ENCODE measurements around the gene DOCK10. TPM values are rescaled to one million over a fixed set of nuclear protein-coding genes. Genes with fewer than 3 reads are reported as not detected.
A peak's percentile ranks its signal among the peaks of the same experiment; 100 is the strongest.

Gene DOCK10
- total RNA-seq, 6 experiments from 2014 or later = 61.1 to 78.8 (median 75.8) TPM

- H3K4me3 Mint-ChIP-seq = no peak overlapping the region
- no peak overlapping the region for H3K27ac Mint-ChIP-seq
- H3K36me3 Mint-ChIP-seq (ENCODE audit: low read depth) = peaks cover 46% of the 10 kb centered on the region
- TF ChIP-seq CTCF (IDR thresholded peaks at IDR 0.05) = no peak
- H3K9me3 Mint-ChIP-seq = no peaks in the 10 kb centered on the region
- DNase-seq = no peak
- H3K4me1 Mint-ChIP-seq (ENCODE audit: low read depth) = peaks cover 73% of the 10 kb centered on the region
- peaks cover 2% of the 10 kb centered on the region for H3K27me3 Mint-ChIP-seq (ENCODE audit: insufficient read depth)
These were observed 85.6 kb downstream of the DOCK10 start for GRCh38 chr2:224956706-224957105.

- peaks cover 2% of the 10 kb centered on the region for H3K27me3 Mint-ChIP-seq (ENCODE audit: insufficient read depth)
- H3K4me3 Mint-ChIP-seq = no peak overlapping the region
These were observed 87.3 kb downstream of the DOCK10 start for GRCh38 chr2:224954980-224955379.

GRCh38 chr2:224952936-224953657, 89.2 kb downstream of the DOCK10 start:
- H3K27me3 Mint-ChIP-seq (ENCODE audit: insufficient read depth) = no peaks in the 10 kb centered on the region; the same call in none of the 2 replicates

More at GRCh38 chr2:224954980-224955379, 87.3 kb downstream of the DOCK10 start:
- H3K36me3 Mint-ChIP-seq (ENCODE audit: low read depth) = peaks cover 38% of the 10 kb centered on the region
- no peak for DNase-seq
- no peak for TF ChIP-seq CTCF (IDR thresholded peaks at IDR 0.05)
- peaks cover 76% of the 10 kb centered on the region for H3K4me1 Mint-ChIP-seq (ENCODE audit: low read depth)
- no peaks in the 10 kb centered on the region for H3K9me3 Mint-ChIP-seq
- H3K27ac Mint-ChIP-seq = no peak overlapping the region

GRCh38 chr2:224951723-224952481, 90.4 kb downstream of the DOCK10 start:
- Mint-ChIP-seq H3K27ac (peak overlapping the region; percentile 51), H3K9me3 (no peaks in the 10 kb centered on the region), H3K4me3 (no peak overlapping the region), H3K4me1 (ENCODE audit: low read depth) (peaks cover 76% of the 10 kb centered on the region), H3K36me3 (ENCODE audit: low read depth) (peaks cover 35% of the 10 kb centered on the region), H3K27me3 (ENCODE audit: insufficient read depth) (no peaks in the 10 kb centered on the region; the same call in none of the 2 replicates)
- no peak for TF ChIP-seq CTCF (IDR thresholded peaks at IDR 0.05)
- no peak for DNase-seq

More at GRCh38 chr2:224952936-224953657, 89.2 kb downstream of the DOCK10 start:
- DNase-seq = no peak
- TF ChIP-seq CTCF (IDR thresholded peaks at IDR 0.05) = no peak
- H3K4me1 Mint-ChIP-seq (ENCODE audit: low read depth) = peaks cover 76% of the 10 kb centered on the region
- H3K9me3 Mint-ChIP-seq = no peaks in the 10 kb centered on the region
- no peak overlapping the region for H3K4me3 Mint-ChIP-seq
- peaks cover 41% of the 10 kb centered on the region for H3K36me3 Mint-ChIP-seq (ENCODE audit: low read depth)
- 0 out of 2 replicates have a peak overlapping the region, but pooled peaks have one; percentile 27 for H3K27ac Mint-ChIP-seq

- Mint-ChIP-seq H3K4me1 (ENCODE audit: low read depth) (peaks cover 91% of the 10 kb centered on the region), H3K9me3 (no peaks in the 10 kb centered on the region), H3K36me3 (ENCODE audit: low read depth) (peaks cover 42% of the 10 kb centered on the region), H3K27ac (peak overlapping the region; percentile 76), H3K27me3 (ENCODE audit: insufficient read depth) (no peaks in the 10 kb centered on the region; the same call in none of the 2 replicates), H3K4me3 (peak overlapping the region; percentile 2; the same call in 1 of the 2 replicates)
- DNase-seq = peak; percentile 41
- TF ChIP-seq CTCF (IDR thresholded peaks at IDR 0.05) = no peak
These were observed 93.4 kb downstream of the DOCK10 start for GRCh38 chr2:224948859-224949258.
